ENCODE data around the gene OTOG.

OTOG gene

DNA sequence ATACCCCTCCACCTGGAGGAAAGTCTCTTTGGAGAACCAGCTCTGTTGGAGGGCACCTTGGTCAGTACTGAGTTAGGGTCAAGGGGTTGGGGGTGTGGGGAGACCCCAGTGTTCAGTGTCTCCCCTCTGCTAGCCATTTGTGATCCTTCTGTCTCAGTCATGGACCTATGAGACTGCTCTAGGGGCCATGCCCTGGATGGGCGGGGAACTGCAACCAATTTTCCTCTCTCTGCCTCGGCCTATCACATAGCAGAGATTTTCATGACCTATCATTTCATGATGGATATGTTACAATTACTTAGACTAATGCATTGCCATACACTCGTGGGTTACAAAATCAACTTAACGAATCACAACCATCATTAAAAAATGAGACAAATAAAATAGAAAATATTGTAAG, 7.4 kb downstream of the OTOG start:
- H3K9me3 Mint-ChIP-seq, result no peaks in the 10 kb centered on the region
- H3K36me3 Mint-ChIP-seq (ENCODE audit: low read depth), result peaks cover 27% of the 10 kb centered on the region
- H3K4me3 Mint-ChIP-seq, result no peak overlapping the region
- no peak overlapping the region for H3K27ac Mint-ChIP-seq
- TF ChIP-seq CTCF (IDR thresholded peaks at IDR 0.05), result no peak
- H3K4me1 Mint-ChIP-seq, result peaks cover 34% of the 10 kb centered on the region
- DNase-seq, result no peak
- H3K27me3 Mint-ChIP-seq (ENCODE audit: low read depth, poor library complexity), result peaks cover 8% of the 10 kb centered on the region

GRCh38 chr11:17556999-17557398, 9.9 kb downstream of the OTOG start:
- peaks cover 19% of the 10 kb centered on the region for H3K27me3 Mint-ChIP-seq (ENCODE audit: low read depth, poor library complexity)
- H3K4me1 Mint-ChIP-seq, result peaks cover 17% of the 10 kb centered on the region
- peaks cover 27% of the 10 kb centered on the region for H3K36me3 Mint-ChIP-seq (ENCODE audit: low read depth)
- no peak overlapping the region for H3K27ac Mint-ChIP-seq
- no peaks in the 10 kb centered on the region for H3K9me3 Mint-ChIP-seq
- no peak for DNase-seq
- no peak for TF ChIP-seq CTCF (IDR thresholded peaks at IDR 0.05)
- no peak overlapping the region for H3K4me3 Mint-ChIP-seq

DNA sequence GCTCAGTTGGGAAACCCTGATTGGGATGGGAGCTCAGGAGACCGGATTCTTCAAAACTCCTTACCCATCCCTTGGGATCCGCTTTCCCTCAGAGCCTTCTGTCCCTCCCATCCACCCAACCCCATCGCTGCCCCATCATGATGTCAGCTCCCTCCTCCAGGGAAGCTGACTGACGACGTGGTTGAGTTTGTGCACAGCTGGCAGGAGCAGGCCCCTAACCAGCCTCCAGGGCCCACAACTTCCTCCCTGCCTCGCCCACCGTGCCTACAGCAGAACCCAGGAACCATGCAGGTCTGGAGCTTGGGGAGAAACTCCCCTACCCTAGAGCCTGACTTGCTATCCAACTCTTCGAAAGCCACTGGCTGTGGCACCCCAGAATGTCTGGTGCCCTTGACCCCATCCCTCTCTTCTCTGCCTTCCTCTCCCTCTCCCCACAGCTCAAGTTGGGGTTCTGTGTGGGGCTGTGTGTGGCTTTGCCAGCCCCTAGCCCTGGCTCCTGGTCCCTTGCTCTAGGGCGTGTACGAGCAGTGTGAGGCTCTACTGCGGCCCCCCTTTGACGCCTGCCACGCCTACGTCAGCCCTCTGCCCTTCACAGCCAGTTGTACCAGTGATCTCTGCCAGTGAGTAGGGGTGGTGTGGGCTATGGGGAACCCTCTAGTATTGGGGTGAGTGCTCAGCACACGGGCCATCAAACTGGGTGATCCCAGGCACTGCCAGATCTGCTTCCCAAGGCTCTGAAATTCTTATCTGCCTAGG, 11.1 kb downstream of the OTOG start:
- H3K4me1 Mint-ChIP-seq, result peaks cover 18% of the 10 kb centered on the region
- no peak overlapping the region for H3K4me3 Mint-ChIP-seq
- no peak overlapping the region for H3K27ac Mint-ChIP-seq
- H3K9me3 Mint-ChIP-seq, result no peaks in the 10 kb centered on the region
- no peak for DNase-seq
- no peak for TF ChIP-seq CTCF (IDR thresholded peaks at IDR 0.05)
- peaks cover 27% of the 10 kb centered on the region for H3K36me3 Mint-ChIP-seq (ENCODE audit: low read depth)
- peaks cover 19% of the 10 kb centered on the region for H3K27me3 Mint-ChIP-seq (ENCODE audit: low read depth, poor library complexity)

- Mint-ChIP-seq H3K27ac (no peak overlapping the region), H3K9me3 (no peaks in the 10 kb centered on the region), H3K4me1 (peaks cover 21% of the 10 kb centered on the region), H3K36me3 (ENCODE audit: low read depth) (peaks cover 21% of the 10 kb centered on the region), H3K4me3 (no peak overlapping the region), H3K27me3 (ENCODE audit: low read depth, poor library complexity) (peaks cover 19% of the 10 kb centered on the region)
- TF ChIP-seq CTCF (IDR thresholded peaks at IDR 0.05), result no peak
- no peak for DNase-seq
These were observed 11.9 kb downstream of the OTOG start for GRCh38 chr11:17558916-17559315.

DNA sequence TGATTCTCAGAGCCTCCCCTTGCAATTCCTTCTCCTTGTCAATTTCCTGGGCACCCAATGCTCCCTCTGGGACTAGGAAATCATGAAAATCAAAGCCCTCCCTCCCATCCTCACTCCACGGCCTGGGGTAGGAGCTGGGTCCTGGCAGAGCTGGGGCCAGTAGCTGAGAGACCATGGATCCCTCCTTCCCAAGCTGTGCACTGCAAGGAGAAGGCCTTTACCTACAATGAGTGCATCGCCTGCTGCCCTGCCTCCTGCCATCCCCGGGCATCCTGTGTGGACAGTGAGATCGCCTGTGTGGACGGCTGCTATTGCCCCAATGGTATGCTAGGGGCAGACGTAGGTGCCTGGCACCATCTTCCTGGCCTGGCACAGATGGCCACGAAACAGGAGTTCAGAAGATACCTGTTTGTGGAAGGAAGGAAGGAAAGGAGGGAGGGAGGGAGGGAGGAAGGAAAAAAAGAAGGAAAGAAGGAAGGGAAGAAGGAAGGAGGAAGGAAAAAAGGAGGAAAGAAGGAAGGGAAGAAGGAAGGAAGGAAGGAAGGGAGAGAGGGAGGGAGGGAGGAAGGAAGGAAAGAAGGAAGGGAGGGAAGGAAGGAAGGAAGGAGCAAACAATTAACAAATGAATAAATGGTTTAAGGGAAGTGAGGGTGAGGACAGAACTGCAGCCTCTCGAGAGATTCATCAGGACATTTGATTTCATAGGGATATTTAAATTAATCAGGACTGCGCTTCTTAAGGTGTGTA, 12.5 kb downstream of the OTOG start:
- no peak overlapping the region for H3K4me3 Mint-ChIP-seq
- H3K27me3 Mint-ChIP-seq (ENCODE audit: low read depth, poor library complexity), result peaks cover 19% of the 10 kb centered on the region
- peaks cover 16% of the 10 kb centered on the region for H3K36me3 Mint-ChIP-seq (ENCODE audit: low read depth)
- no peak for TF ChIP-seq CTCF (IDR thresholded peaks at IDR 0.05)
- peaks cover 21% of the 10 kb centered on the region for H3K4me1 Mint-ChIP-seq
- H3K27ac Mint-ChIP-seq, result no peak overlapping the region
- no peaks in the 10 kb centered on the region for H3K9me3 Mint-ChIP-seq
- DNase-seq, result no peak

Data from nephron progenitor cell (in vitro differentiated cells).